HEK293 (cell line): ENCODE results near the gene TAS1R3.

Experiments used
- BCL11B ChIP-seq: fragments of 450-650 bp; formaldehyde crosslinking; IDR thresholded peaks from 2 replicates; pipeline ENCODE4 v1.5.1; 2016; ENCODE audit warnings: low read depth, missing biosample characterization, missing genetic modification characterization
- CTCF ChIP-seq: fragments of 450-650 bp; formaldehyde crosslinking; IDR thresholded peaks from 2 replicates; pipeline ENCODE4 v1.5.1; 2016; ENCODE audit warnings: missing biosample characterization, missing genetic modification characterization
- KLF1 ChIP-seq: fragments of 450-650 bp; formaldehyde crosslinking; IDR thresholded peaks from 2 replicates; pipeline ENCODE4 v1.5.1; 2016; ENCODE audit warnings: missing biosample characterization, missing genetic modification characterization
- YY2 ChIP-seq: fragments of 450-650 bp; formaldehyde crosslinking; IDR thresholded peaks from 2 replicates; pipeline ENCODE4 v1.5.1; 2016; ENCODE audit warnings: missing biosample characterization, missing genetic modification characterization
- ZNF121 ChIP-seq: fragments of 450-650 bp; formaldehyde crosslinking; IDR thresholded peaks from 2 replicates; pipeline ENCODE4 v1.5.1; 2016; ENCODE audit warnings: missing biosample characterization, missing genetic modification characterization
- ZNF19 ChIP-seq: fragments of 450-650 bp; formaldehyde crosslinking; IDR thresholded peaks from 2 replicates; pipeline ENCODE4; 2016; ENCODE audit warnings: missing biosample characterization, missing genetic modification characterization, low read depth
- ZNF202 ChIP-seq: fragments of 450-650 bp; formaldehyde crosslinking; IDR thresholded peaks from 2 replicates; pipeline ENCODE4 v1.5.1; 2016; ENCODE audit warnings: missing biosample characterization, missing genetic modification characterization, borderline replicate concordance
- ZNF211 ChIP-seq: fragments of 450-650 bp; formaldehyde crosslinking; IDR thresholded peaks from 2 replicates; pipeline ENCODE4 v1.5.1; 2016; ENCODE audit warnings: low read depth, missing biosample characterization, missing genetic modification characterization
- ZNF223 ChIP-seq: fragments of 450-650 bp; formaldehyde crosslinking; IDR thresholded peaks from 2 replicates; pipeline ENCODE4 v1.5.1; 2016; ENCODE audit warnings: missing biosample characterization, missing genetic modification characterization
- ZNF280D ChIP-seq: fragments of 450-650 bp; formaldehyde crosslinking; IDR thresholded peaks from 2 replicates; pipeline ENCODE4 v1.5.1; 2016; ENCODE audit warnings: missing biosample characterization, missing genetic modification characterization
- ZNF311 ChIP-seq: fragments of 450-650 bp; formaldehyde crosslinking; IDR thresholded peaks from 2 replicates; pipeline ENCODE4 v1.5.1; 2017; ENCODE audit warnings: missing biosample characterization, missing genetic modification characterization, borderline replicate concordance
- ZNF416 ChIP-seq: fragments of 450-650 bp; formaldehyde crosslinking; IDR thresholded peaks from 2 replicates; pipeline ENCODE4 v1.5.1; 2016; ENCODE audit warnings: missing biosample characterization, missing genetic modification characterization
- ZNF473 ChIP-seq: fragments of 450-650 bp; formaldehyde crosslinking; IDR thresholded peaks from 2 replicates; pipeline ENCODE4 v1.5.1; 2017; ENCODE audit warnings: missing biosample characterization, missing genetic modification characterization
- ZNF555 ChIP-seq: fragments of 450-650 bp; formaldehyde crosslinking; conservative IDR thresholded peaks from 2 replicates; pipeline ENCODE4 v1.5.1; 2017; ENCODE audit warnings: missing biosample characterization, mild to moderate bottlenecking, missing genetic modification characterization, inconsistent platforms
- ZNF558 ChIP-seq: fragments of 450-650 bp; formaldehyde crosslinking; IDR thresholded peaks from 2 replicates; pipeline ENCODE4 v1.5.1; 2016; ENCODE audit warnings: missing biosample characterization, missing genetic modification characterization
- ZNF658 ChIP-seq: fragments of 450-650 bp; formaldehyde crosslinking; IDR thresholded peaks from 2 replicates; pipeline ENCODE4; 2016; ENCODE audit warnings: missing biosample characterization, missing genetic modification characterization
- ZNF776 ChIP-seq: fragments of 450-650 bp; formaldehyde crosslinking; IDR thresholded peaks from 2 replicates; pipeline ENCODE4 v1.5.0; 2017; ENCODE audit warnings: missing biosample characterization, missing genetic modification characterization, borderline replicate concordance
- TF ChIP-seq, protein P1 (sequence below): fragments of 450-650 bp; formaldehyde crosslinking; IDR thresholded peaks from 2 replicates; pipeline ENCODE4 v1.5.1; 2016; ENCODE audit warnings: missing biosample characterization, missing genetic modification characterization, low read depth
- TF ChIP-seq, protein P2 (sequence below): fragments of 450-650 bp; formaldehyde crosslinking; IDR thresholded peaks from 2 replicates; pipeline ENCODE4 v1.5.1; 2016; ENCODE audit warnings: missing biosample characterization, missing genetic modification characterization

TAS1R3 gene

GRCh38 chr1:1299686-1300351, 31.3 kb upstream of the TAS1R3 start (continued):
- TF ChIP-seq ZNF311 (tag by site-specific recombination), result no peak
- no peak for TF ChIP-seq ZNF211 (tag by site-specific recombination)
- peak; percentile 48 for TF ChIP-seq CTCF (tag by site-specific recombination)
- no peak for TF ChIP-seq ZNF776 (tag by site-specific recombination)
- no peak for TF ChIP-seq BCL11B (tag by site-specific recombination)
- no peak for TF ChIP-seq ZNF19 (tag by site-specific recombination)
- TF ChIP-seq ZNF555 (tag by site-specific recombination), result no peak
- TF ChIP-seq ZNF280D (tag by site-specific recombination), result no peak
- TF ChIP-seq ZNF223 (tag by site-specific recombination), result no peak
- TF ChIP-seq, protein P1, sequence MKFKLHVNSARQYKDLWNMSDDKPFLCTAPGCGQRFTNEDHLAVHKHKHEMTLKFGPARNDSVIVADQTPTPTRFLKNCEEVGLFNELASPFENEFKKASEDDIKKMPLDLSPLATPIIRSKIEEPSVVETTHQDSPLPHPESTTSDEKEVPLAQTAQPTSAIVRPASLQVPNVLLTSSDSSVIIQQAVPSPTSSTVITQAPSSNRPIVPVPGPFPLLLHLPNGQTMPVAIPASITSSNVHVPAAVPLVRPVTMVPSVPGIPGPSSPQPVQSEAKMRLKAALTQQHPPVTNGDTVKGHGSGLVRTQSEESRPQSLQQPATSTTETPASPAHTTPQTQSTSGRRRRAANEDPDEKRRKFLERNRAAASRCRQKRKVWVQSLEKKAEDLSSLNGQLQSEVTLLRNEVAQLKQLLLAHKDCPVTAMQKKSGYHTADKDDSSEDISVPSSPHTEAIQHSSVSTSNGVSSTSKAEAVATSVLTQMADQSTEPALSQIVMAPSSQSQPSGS, result no peak
- TF ChIP-seq ZNF121 (tag by site-specific recombination), result no peak
- no peak for TF ChIP-seq ZNF416 (tag by site-specific recombination)
- TF ChIP-seq ZNF658 (tag by site-specific recombination), result no peak
- no peak for TF ChIP-seq ZNF473 (tag by site-specific recombination)
- no peak for TF ChIP-seq ZNF558 (tag by site-specific recombination)
- TF ChIP-seq, protein P2, sequence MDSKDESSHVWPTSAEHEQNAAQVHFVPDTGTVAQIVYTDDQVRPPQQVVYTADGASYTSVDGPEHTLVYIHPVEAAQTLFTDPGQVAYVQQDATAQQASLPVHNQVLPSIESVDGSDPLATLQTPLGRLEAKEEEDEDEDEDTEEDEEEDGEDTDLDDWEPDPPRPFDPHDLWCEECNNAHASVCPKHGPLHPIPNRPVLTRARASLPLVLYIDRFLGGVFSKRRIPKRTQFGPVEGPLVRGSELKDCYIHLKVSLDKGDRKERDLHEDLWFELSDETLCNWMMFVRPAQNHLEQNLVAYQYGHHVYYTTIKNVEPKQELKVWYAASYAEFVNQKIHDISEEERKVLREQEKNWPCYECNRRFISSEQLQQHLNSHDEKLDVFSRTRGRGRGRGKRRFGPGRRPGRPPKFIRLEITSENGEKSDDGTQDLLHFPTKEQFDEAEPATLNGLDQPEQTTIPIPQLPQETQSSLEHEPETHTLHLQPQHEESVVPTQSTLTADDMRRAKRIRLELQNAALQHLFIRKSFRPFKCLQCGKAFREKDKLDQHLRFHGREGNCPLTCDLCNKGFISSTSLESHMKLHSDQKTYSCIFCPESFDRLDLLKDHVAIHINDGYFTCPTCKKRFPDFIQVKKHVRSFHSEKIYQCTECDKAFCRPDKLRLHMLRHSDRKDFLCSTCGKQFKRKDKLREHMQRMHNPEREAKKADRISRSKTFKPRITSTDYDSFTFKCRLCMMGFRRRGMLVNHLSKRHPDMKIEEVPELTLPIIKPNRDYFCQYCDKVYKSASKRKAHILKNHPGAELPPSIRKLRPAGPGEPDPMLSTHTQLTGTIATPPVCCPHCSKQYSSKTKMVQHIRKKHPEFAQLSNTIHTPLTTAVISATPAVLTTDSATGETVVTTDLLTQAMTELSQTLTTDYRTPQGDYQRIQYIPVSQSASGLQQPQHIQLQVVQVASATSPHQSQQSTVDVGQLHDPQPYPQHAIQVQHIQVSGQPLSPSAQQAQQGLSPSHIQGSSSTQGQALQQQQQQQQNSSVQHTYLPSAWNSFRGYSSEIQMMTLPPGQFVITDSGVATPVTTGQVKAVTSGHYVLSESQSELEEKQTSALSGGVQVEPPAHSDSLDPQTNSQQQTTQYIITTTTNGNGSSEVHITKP (tag by site-specific recombination), result peak; percentile 87
- TF ChIP-seq ZNF202 (tag by site-specific recombination), result no peak
- peak; percentile 72 for TF ChIP-seq KLF1 (tag by site-specific recombination)
- no peak for TF ChIP-seq YY2
